Measurements from ENCODE around the gene CKAP5.

CKAP5 gene

DNA sequence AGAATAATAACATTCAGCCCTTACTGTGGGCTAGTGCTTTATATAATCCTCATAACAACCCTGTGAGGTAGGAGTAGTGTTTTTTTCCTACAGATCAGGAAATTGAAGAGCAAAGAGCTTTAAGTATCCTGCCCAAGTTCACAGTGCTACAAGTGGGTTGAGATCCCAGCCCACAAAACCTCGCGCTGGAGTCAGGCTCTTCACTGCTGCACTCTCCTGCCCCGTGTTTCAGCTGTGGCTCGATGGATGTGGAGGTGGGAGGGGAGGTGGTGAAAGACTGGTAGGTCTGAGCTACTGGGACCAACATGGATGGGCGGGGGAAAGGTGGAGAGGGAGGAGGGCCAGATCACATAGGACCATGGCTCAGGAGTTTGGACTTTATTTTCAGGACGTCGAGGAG lies 139.2 kb downstream of the CKAP5 start:
- Histone ChIP-seq H3K79me2 (ENCODE audit: insufficient read depth, low read length) (peaks cover 27% of the 10 kb centered on the region), H3K9ac (ENCODE audit: low read depth, low read length, poor library complexity, severe bottlenecking) (no peak overlapping the region), H3K27me3 (ENCODE audit: insufficient read depth, low read length, poor library complexity, severe bottlenecking) (no peaks in the 10 kb centered on the region), H3K4me2 (ENCODE audit: low read depth, low read length, poor library complexity, severe bottlenecking) (no peak overlapping the region), H3K4me1 (ENCODE audit: insufficient read depth, low read length, poor library complexity, severe bottlenecking) (peaks cover 11% of the 10 kb centered on the region), H3F3A (ENCODE audit: low read depth) (no peaks in the 10 kb centered on the region), H4K20me1 (ENCODE audit: insufficient read depth, low read length, poor library complexity, severe bottlenecking) (peaks cover 11% of the 10 kb centered on the region), H3K36me3 (ENCODE audit: insufficient read depth, low read length) (peaks cover 30% of the 10 kb centered on the region; the same call in 1 of the 2 replicates), H3K9me3 (ENCODE audit: insufficient read depth, low read depth, low read length) (no peaks in the 10 kb centered on the region), H2AFZ (ENCODE audit: low read length) (no peak overlapping the region), H3K4me3 (ENCODE audit: low read length, poor library complexity, severe bottlenecking) (no peak overlapping the region), H3K9me2 (replicated peaks; ENCODE audit: low read depth, low read length) (no peaks in the 10 kb centered on the region)
- no peak for TF ChIP-seq EZH2phosphoT487 (IDR thresholded peaks at IDR 0.05; ENCODE audit: borderline replicate concordance)
- TF ChIP-seq, protein P1, sequence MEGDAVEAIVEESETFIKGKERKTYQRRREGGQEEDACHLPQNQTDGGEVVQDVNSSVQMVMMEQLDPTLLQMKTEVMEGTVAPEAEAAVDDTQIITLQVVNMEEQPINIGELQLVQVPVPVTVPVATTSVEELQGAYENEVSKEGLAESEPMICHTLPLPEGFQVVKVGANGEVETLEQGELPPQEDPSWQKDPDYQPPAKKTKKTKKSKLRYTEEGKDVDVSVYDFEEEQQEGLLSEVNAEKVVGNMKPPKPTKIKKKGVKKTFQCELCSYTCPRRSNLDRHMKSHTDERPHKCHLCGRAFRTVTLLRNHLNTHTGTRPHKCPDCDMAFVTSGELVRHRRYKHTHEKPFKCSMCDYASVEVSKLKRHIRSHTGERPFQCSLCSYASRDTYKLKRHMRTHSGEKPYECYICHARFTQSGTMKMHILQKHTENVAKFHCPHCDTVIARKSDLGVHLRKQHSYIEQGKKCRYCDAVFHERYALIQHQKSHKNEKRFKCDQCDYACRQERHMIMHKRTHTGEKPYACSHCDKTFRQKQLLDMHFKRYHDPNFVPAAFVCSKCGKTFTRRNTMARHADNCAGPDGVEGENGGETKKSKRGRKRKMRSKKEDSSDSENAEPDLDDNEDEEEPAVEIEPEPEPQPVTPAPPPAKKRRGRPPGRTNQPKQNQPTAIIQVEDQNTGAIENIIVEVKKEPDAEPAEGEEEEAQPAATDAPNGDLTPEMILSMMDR (conservative IDR thresholded peaks at IDR 0.05; ENCODE audit: low read length): no peak

GRCh38 chr11:46705070-46705688 lies 140.9 kb downstream of the CKAP5 start:
- H2AFZ ChIP-seq (ENCODE audit: low read length): no peak overlapping the region
- peaks cover 17% of the 10 kb centered on the region for H3K4me1 ChIP-seq (ENCODE audit: insufficient read depth, low read length, poor library complexity, severe bottlenecking)
- H4K20me1 ChIP-seq (ENCODE audit: insufficient read depth, low read length, poor library complexity, severe bottlenecking): peaks cover 11% of the 10 kb centered on the region
- TF ChIP-seq, protein P1 (conservative IDR thresholded peaks at IDR 0.05; ENCODE audit: low read length): no peak
- no peak for TF ChIP-seq EZH2phosphoT487 (IDR thresholded peaks at IDR 0.05; ENCODE audit: borderline replicate concordance)
- no peak overlapping the region for H3K9ac ChIP-seq (ENCODE audit: low read depth, low read length, poor library complexity, severe bottlenecking)
- no peaks in the 10 kb centered on the region for H3K9me3 ChIP-seq (ENCODE audit: insufficient read depth, low read depth, low read length)
- H3F3A ChIP-seq (ENCODE audit: low read depth): no peaks in the 10 kb centered on the region
- H3K79me2 ChIP-seq (ENCODE audit: insufficient read depth, low read length): peaks cover 38% of the 10 kb centered on the region
- H3K4me3 ChIP-seq (ENCODE audit: low read length, poor library complexity, severe bottlenecking): no peak overlapping the region
- H3K27me3 ChIP-seq (ENCODE audit: insufficient read depth, low read length, poor library complexity, severe bottlenecking): no peaks in the 10 kb centered on the region
- peaks cover 30% of the 10 kb centered on the region; the same call in 1 of the 2 replicates for H3K36me3 ChIP-seq (ENCODE audit: insufficient read depth, low read length)
- no peak overlapping the region for H3K4me2 ChIP-seq (ENCODE audit: low read depth, low read length, poor library complexity, severe bottlenecking)
- no peaks in the 10 kb centered on the region for H3K9me2 ChIP-seq (replicated peaks; ENCODE audit: low read depth, low read length)

DNA sequence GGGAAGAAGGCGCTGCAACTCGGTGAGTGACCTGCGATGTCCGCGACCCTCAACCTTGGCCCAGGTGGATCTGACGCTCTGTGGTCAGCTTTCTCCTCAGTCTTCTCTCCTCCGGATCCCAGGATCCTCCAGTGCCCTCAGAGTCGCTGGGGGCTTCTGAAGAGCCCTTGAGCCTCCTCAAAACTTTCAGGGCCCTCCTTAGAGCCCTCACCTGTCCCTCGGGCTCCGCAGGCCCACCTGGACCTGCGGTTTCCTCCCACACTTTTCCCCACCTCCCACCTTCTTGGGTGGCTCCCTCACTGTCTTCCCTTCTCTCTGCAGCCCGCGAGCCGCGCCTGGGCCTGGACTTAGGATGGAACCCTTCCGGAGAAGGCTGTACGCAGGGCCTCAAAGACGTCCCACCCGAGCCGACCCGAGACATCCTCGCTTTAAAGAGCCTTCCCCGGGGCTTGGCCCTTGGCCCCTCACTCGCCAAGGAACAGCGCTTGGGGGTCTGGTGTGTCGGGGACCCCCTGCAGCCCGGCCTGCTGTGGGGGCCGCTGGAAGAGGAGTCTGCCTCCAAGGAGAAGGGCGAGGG lies 144.9 kb downstream of the CKAP5 start:
- peaks cover 23% of the 10 kb centered on the region; the same call in 1 of the 2 replicates for H3K36me3 ChIP-seq (ENCODE audit: insufficient read depth, low read length)
- H3K9me3 ChIP-seq (ENCODE audit: insufficient read depth, low read depth, low read length): no peaks in the 10 kb centered on the region
- H3K79me2 ChIP-seq (ENCODE audit: insufficient read depth, low read length): peaks cover 71% of the 10 kb centered on the region
- no peaks in the 10 kb centered on the region for H3K27me3 ChIP-seq (ENCODE audit: insufficient read depth, low read length, poor library complexity, severe bottlenecking)
- H2AFZ ChIP-seq (ENCODE audit: low read length): peak overlapping the region; percentile 99
- peaks cover 36% of the 10 kb centered on the region for H3K4me1 ChIP-seq (ENCODE audit: insufficient read depth, low read length, poor library complexity, severe bottlenecking)
- H3K4me2 ChIP-seq (ENCODE audit: low read depth, low read length, poor library complexity, severe bottlenecking): peak overlapping the region; percentile 83
- H3F3A ChIP-seq (ENCODE audit: low read depth): no peaks in the 10 kb centered on the region
- peak overlapping the region; percentile 95 for H3K4me3 ChIP-seq (ENCODE audit: low read length, poor library complexity, severe bottlenecking)
- peak overlapping the region; percentile 90 for H3K9ac ChIP-seq (ENCODE audit: low read depth, low read length, poor library complexity, severe bottlenecking)
- no peaks in the 10 kb centered on the region for H3K9me2 ChIP-seq (replicated peaks; ENCODE audit: low read depth, low read length)
- peaks cover 15% of the 10 kb centered on the region for H4K20me1 ChIP-seq (ENCODE audit: insufficient read depth, low read length, poor library complexity, severe bottlenecking)
- TF ChIP-seq, protein P1 (conservative IDR thresholded peaks at IDR 0.05; ENCODE audit: low read length): no peak
- TF ChIP-seq EZH2phosphoT487 (IDR thresholded peaks at IDR 0.05; ENCODE audit: borderline replicate concordance): no peak

Data from Loucy (cell line).